ENCODE data around the gene ZNF680.
"Not testable (repeated sequence)": the region's sequence is repeated elsewhere in the genome, so short reads cannot be mapped to it uniquely, and the experiment has no call there.

The ZNF680 gene

GRCh38 chr7:64555046-64555445, 7.8 kb downstream of the ZNF680 start:
- DNase-seq = peak; percentile 34

GRCh38 chr7:64554188-64554587, 8.7 kb downstream of the ZNF680 start:
- not testable (repeated sequence) for DNase-seq

GRCh38 chr7:64551375-64552142, 11.3 kb downstream of the ZNF680 start:
- no peak for DNase-seq

- DNase-seq = no peak
Measured at GRCh38 chr7:64544010-64544409, 18.9 kb downstream of the ZNF680 start.

DNA sequence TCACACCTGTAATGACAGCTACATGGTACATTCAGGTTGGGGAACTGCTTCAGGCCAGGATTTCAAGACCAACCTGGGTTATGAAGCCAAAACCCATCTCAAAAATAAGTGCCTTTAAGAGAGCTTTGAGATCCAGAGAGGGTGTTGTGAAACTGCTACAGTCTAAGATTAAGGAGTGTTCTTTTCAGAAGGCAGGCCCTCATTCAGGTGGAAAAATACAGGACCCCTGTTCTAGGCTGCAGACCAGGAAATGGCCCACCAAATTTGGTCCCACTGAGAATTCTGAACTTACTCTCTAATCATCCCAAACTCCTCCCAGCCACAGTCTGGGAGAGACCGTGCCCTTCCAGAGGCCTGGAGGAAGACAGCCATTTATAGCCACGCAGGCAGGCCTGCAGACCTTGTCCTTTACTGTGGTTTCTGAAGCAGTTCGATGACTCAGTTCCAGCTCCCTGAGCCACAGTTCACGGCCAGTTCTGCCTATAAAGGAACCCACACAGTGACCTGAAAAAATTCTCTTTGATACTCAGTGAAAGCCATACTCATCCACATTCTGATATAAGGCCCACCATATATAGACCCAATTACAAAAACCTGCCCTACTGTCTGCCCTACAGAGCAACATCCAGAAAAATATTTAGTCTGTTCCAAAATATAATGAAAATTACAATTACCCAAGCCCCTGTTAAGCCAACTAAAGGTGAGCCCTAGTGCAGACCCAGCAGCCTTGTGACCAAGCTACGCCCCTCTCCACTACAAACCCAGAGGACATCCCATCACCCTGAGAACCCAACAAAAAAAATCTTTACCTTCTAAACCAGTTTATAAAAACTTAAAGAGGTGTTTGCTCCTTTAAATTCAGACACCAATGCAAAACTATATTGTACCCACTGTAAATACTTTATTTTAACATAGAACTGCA, 21.2 kb downstream of the ZNF680 start:
- DNase-seq = peak; percentile 33

DNA sequence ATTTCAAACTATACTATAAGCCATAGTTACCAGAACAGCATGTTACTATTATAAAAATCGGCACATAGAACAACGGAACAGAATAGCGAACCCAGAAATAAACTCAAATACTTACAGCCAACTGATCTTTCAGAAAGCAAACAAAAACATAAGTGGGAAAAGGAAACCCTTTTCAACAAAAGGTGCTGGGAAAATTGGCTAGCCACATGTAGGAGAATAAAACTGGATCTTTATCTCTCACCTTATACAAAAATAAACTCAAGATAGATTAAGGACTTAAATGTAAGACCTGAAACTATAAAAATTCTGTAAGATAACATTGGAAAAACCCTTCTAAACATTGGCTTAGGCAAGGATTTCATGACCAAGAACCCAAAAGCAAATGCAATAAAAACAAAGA, 29.1 kb downstream of the ZNF680 start:
- no peak for DNase-seq

- no peak for DNase-seq
Measured at GRCh38 chr7:64528770-64529169, 34.1 kb downstream of the ZNF680 start.

GRCh38 chr7:64521409-64521984, 41.4 kb downstream of the ZNF680 start:
- DNase-seq = no peak

DNA sequence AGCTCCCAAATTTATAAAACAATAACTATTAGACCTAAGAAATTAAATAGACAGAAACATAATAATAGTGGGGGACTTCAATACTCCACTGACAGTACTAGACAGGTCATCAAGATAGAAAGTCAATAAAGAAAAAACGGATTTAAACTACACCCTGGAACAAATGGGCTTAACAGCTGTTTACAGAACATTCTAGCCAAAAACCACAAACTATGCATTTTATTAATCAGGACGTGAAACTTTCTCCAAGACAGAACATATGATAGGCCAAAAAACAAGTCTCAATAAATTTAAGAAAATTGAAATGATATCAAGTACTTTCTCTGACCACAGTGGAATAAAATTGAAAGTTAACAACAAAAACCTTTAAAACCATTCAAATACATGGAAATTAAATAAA, 46.4 kb downstream of the ZNF680 start:
- no peak for DNase-seq

DNA sequence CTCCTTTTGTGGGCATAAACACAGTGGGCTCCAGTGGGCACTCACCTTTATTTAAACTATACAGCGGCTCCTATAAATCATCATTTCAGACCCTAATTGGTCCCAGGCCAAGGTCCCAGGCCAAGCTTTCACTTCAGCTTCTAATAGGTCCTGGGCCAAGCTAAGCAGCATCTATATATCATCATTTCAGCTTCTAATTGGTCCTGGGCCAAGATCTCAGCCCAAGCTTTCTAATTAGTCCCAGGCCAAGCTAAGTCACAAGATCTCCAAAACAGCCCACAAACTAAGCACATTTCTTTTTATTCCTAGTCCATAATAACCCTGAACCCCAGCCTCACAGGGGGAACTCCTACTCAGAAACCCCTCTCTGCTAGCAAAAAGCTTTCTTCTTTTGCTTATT, 47.1 kb downstream of the ZNF680 start:
- no peak for DNase-seq

- DNase-seq = no peak
Measured at GRCh38 chr7:64515330-64515729, 47.5 kb downstream of the ZNF680 start.

DNA sequence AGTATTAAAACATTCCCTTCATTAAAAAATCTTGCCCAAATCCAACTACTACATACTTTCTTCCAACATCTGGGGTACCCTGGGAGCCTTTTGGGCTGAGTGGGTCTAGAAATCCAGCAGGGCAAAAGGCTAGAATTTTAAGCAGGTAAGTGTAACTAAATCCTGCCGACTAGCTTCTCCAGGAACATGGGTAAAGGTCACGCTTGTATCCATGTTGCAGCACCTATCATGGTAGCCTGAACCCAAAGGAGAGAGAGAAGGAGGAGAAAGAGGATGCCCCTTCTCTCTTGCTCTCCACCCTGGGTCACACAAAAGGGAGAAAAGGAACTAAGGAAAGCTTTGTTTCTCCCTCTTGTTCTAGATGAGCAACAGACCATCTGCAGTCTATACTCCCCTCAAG, 53.3 kb downstream of the ZNF680 start:
- DNase-seq = no peak

GRCh38 chr7:64504581-64505120, 58.2 kb downstream of the ZNF680 start:
- DNase-seq = no peak

DNA sequence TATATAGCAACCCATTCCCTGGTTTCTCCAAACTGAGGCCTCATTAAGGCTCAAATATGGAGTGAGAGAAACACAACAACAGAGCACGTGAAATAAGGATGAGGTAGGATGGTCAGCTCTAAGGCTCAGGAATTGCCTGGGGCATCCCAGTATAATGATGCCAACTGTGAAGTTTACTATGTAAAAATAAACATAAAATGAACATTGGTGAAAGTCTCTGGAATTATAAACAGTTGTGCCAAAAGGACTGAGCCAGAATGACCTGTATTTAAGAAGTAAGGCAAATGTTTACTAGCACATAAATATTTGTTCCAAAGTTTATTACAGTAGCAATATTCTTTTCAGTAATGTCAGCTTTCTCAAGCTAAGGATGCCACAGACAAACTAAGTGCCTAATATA, 64.6 kb downstream of the ZNF680 start:
- no peak for DNase-seq

- no peak for DNase-seq
Measured at GRCh38 chr7:64494912-64495461, 67.9 kb downstream of the ZNF680 start.

DNA sequence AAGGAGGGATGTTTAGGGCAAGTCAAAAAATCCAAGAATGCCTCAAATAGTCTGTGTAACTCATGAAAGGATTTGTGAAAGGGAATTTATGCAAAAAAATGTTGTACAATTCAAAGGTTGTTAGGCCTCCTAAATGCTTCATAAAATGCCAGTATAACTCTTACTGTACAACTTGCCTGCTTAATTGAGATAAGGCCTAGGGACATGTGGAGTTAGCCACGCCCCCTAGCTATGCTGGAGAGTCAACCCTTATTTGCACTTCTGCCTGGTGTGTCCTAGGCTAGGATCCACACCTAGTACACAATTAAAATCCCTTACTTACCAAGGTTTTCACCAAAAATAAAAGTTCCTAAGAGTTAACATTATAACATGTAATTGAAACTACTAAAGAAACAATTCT, 77.2 kb downstream of the ZNF680 start:
- DNase-seq = no peak
